ENCODE results near the gene SRGAP2B.
"Not testable (repeated sequence)": the region's sequence is repeated elsewhere in the genome, so short reads cannot be mapped to it uniquely, and the experiment has no call there.

The SRGAP2B gene

GRCh38 chr1:144986171-144986860, 108.8 kb downstream of the SRGAP2B start:
- H3K9ac ChIP-seq (ENCODE audit: low read depth, low read length, poor library complexity, severe bottlenecking); H3K4me1 ChIP-seq (ENCODE audit: insufficient read depth, low read length, poor library complexity, severe bottlenecking); H3K79me2 ChIP-seq (ENCODE audit: insufficient read depth, low read length); H3F3A ChIP-seq (ENCODE audit: low read depth); H3K36me3 ChIP-seq (ENCODE audit: insufficient read depth, low read length); H4K20me1 ChIP-seq (ENCODE audit: insufficient read depth, low read length, poor library complexity, severe bottlenecking); H3K9me3 ChIP-seq (ENCODE audit: insufficient read depth, low read depth, low read length); H2AFZ ChIP-seq (ENCODE audit: low read length); H3K4me2 ChIP-seq (ENCODE audit: low read depth, low read length, poor library complexity, severe bottlenecking); H3K27me3 ChIP-seq (ENCODE audit: insufficient read depth, low read length, poor library complexity, severe bottlenecking); H3K9me2 ChIP-seq (replicated peaks; ENCODE audit: low read depth, low read length); H3K4me3 ChIP-seq (ENCODE audit: low read length, poor library complexity, severe bottlenecking): not testable (repeated sequence)

GRCh38 chr1:144985550-144986170, 109.5 kb downstream of the SRGAP2B start:
- H4K20me1 ChIP-seq (ENCODE audit: insufficient read depth, low read length, poor library complexity, severe bottlenecking); H3K4me1 ChIP-seq (ENCODE audit: insufficient read depth, low read length, poor library complexity, severe bottlenecking); H3K9ac ChIP-seq (ENCODE audit: low read depth, low read length, poor library complexity, severe bottlenecking); H2AFZ ChIP-seq (ENCODE audit: low read length); H3K36me3 ChIP-seq (ENCODE audit: insufficient read depth, low read length); H3K9me2 ChIP-seq (replicated peaks; ENCODE audit: low read depth, low read length); H3K4me2 ChIP-seq (ENCODE audit: low read depth, low read length, poor library complexity, severe bottlenecking); H3K4me3 ChIP-seq (ENCODE audit: low read length, poor library complexity, severe bottlenecking); H3F3A ChIP-seq (ENCODE audit: low read depth); H3K27me3 ChIP-seq (ENCODE audit: insufficient read depth, low read length, poor library complexity, severe bottlenecking); H3K79me2 ChIP-seq (ENCODE audit: insufficient read depth, low read length); H3K9me3 ChIP-seq (ENCODE audit: insufficient read depth, low read depth, low read length): not testable (repeated sequence)

GRCh38 chr1:144982802-144983525, 112.2 kb downstream of the SRGAP2B start:
- not testable (repeated sequence) for H3K9me3 ChIP-seq (ENCODE audit: insufficient read depth, low read depth, low read length); H3K79me2 ChIP-seq (ENCODE audit: insufficient read depth, low read length); H3F3A ChIP-seq (ENCODE audit: low read depth); H3K27me3 ChIP-seq (ENCODE audit: insufficient read depth, low read length, poor library complexity, severe bottlenecking); H3K4me2 ChIP-seq (ENCODE audit: low read depth, low read length, poor library complexity, severe bottlenecking); H3K4me3 ChIP-seq (ENCODE audit: low read length, poor library complexity, severe bottlenecking); H4K20me1 ChIP-seq (ENCODE audit: insufficient read depth, low read length, poor library complexity, severe bottlenecking); H3K9ac ChIP-seq (ENCODE audit: low read depth, low read length, poor library complexity, severe bottlenecking); H3K9me2 ChIP-seq (replicated peaks; ENCODE audit: low read depth, low read length); H2AFZ ChIP-seq (ENCODE audit: low read length); H3K4me1 ChIP-seq (ENCODE audit: insufficient read depth, low read length, poor library complexity, severe bottlenecking); H3K36me3 ChIP-seq (ENCODE audit: insufficient read depth, low read length)

- not testable (repeated sequence) for H3K4me2 ChIP-seq (ENCODE audit: low read depth, low read length, poor library complexity, severe bottlenecking); H4K20me1 ChIP-seq (ENCODE audit: insufficient read depth, low read length, poor library complexity, severe bottlenecking); H3K79me2 ChIP-seq (ENCODE audit: insufficient read depth, low read length); H3K27me3 ChIP-seq (ENCODE audit: insufficient read depth, low read length, poor library complexity, severe bottlenecking); H3F3A ChIP-seq (ENCODE audit: low read depth); H3K9ac ChIP-seq (ENCODE audit: low read depth, low read length, poor library complexity, severe bottlenecking); H2AFZ ChIP-seq (ENCODE audit: low read length); H3K9me3 ChIP-seq (ENCODE audit: insufficient read depth, low read depth, low read length); H3K4me1 ChIP-seq (ENCODE audit: insufficient read depth, low read length, poor library complexity, severe bottlenecking); H3K9me2 ChIP-seq (replicated peaks; ENCODE audit: low read depth, low read length); H3K4me3 ChIP-seq (ENCODE audit: low read length, poor library complexity, severe bottlenecking); H3K36me3 ChIP-seq (ENCODE audit: insufficient read depth, low read length)
These were observed 114.0 kb downstream of the SRGAP2B start for GRCh38 chr1:144981157-144981556.

- H3K4me1 ChIP-seq (ENCODE audit: insufficient read depth, low read length, poor library complexity, severe bottlenecking); H2AFZ ChIP-seq (ENCODE audit: low read length); H3K4me2 ChIP-seq (ENCODE audit: low read depth, low read length, poor library complexity, severe bottlenecking); H3K9ac ChIP-seq (ENCODE audit: low read depth, low read length, poor library complexity, severe bottlenecking); H3F3A ChIP-seq (ENCODE audit: low read depth); H3K27me3 ChIP-seq (ENCODE audit: insufficient read depth, low read length, poor library complexity, severe bottlenecking); H3K4me3 ChIP-seq (ENCODE audit: low read length, poor library complexity, severe bottlenecking); H3K9me3 ChIP-seq (ENCODE audit: insufficient read depth, low read depth, low read length); H3K79me2 ChIP-seq (ENCODE audit: insufficient read depth, low read length); H3K9me2 ChIP-seq (replicated peaks; ENCODE audit: low read depth, low read length); H3K36me3 ChIP-seq (ENCODE audit: insufficient read depth, low read length); H4K20me1 ChIP-seq (ENCODE audit: insufficient read depth, low read length, poor library complexity, severe bottlenecking): not testable (repeated sequence)
These were observed 115.0 kb downstream of the SRGAP2B start for GRCh38 chr1:144979960-144980595.

GRCh38 chr1:144977856-144978255, 117.3 kb downstream of the SRGAP2B start:
- not testable (repeated sequence) for H3F3A ChIP-seq (ENCODE audit: low read depth); H3K79me2 ChIP-seq (ENCODE audit: insufficient read depth, low read length); H3K4me1 ChIP-seq (ENCODE audit: insufficient read depth, low read length, poor library complexity, severe bottlenecking); H2AFZ ChIP-seq (ENCODE audit: low read length); H3K9ac ChIP-seq (ENCODE audit: low read depth, low read length, poor library complexity, severe bottlenecking); H4K20me1 ChIP-seq (ENCODE audit: insufficient read depth, low read length, poor library complexity, severe bottlenecking); H3K36me3 ChIP-seq (ENCODE audit: insufficient read depth, low read length); H3K27me3 ChIP-seq (ENCODE audit: insufficient read depth, low read length, poor library complexity, severe bottlenecking); H3K9me2 ChIP-seq (replicated peaks; ENCODE audit: low read depth, low read length); H3K4me2 ChIP-seq (ENCODE audit: low read depth, low read length, poor library complexity, severe bottlenecking); H3K4me3 ChIP-seq (ENCODE audit: low read length, poor library complexity, severe bottlenecking); H3K9me3 ChIP-seq (ENCODE audit: insufficient read depth, low read depth, low read length)

- not testable (repeated sequence) for H3K9ac ChIP-seq (ENCODE audit: low read depth, low read length, poor library complexity, severe bottlenecking); H3K9me3 ChIP-seq (ENCODE audit: insufficient read depth, low read depth, low read length); H3K4me1 ChIP-seq (ENCODE audit: insufficient read depth, low read length, poor library complexity, severe bottlenecking); H3K4me3 ChIP-seq (ENCODE audit: low read length, poor library complexity, severe bottlenecking); H3F3A ChIP-seq (ENCODE audit: low read depth); H3K4me2 ChIP-seq (ENCODE audit: low read depth, low read length, poor library complexity, severe bottlenecking); H3K27me3 ChIP-seq (ENCODE audit: insufficient read depth, low read length, poor library complexity, severe bottlenecking); H2AFZ ChIP-seq (ENCODE audit: low read length); H3K9me2 ChIP-seq (replicated peaks; ENCODE audit: low read depth, low read length); H3K36me3 ChIP-seq (ENCODE audit: insufficient read depth, low read length); H4K20me1 ChIP-seq (ENCODE audit: insufficient read depth, low read length, poor library complexity, severe bottlenecking); H3K79me2 ChIP-seq (ENCODE audit: insufficient read depth, low read length)
These were observed 123.2 kb downstream of the SRGAP2B start for GRCh38 chr1:144971936-144972335.
